Keratinocyte (primary cell): ENCODE results near the gene INPP5E.

Source experiments
- EZH2 ChIP-seq: IDR thresholded peaks from one replicate; pipeline ENCODE4 v1.6.1; 2012; ENCODE audit warnings: inconsistent platforms, mild to moderate bottlenecking, low read length, moderate library complexity
- TF ChIP-seq, protein P1 (sequence below), 3 experiments: IDR thresholded peaks in 1 of 3; conservative IDR thresholded peaks in 1 of 3; optimal IDR thresholded peaks in 1 of 3; 2 replicates in 2 of 3; 3 replicates in 1 of 3; pipeline versions ENCODE3 to v1.5.1; 2011; ENCODE audit warnings: low read length in 3 of 3, mild to moderate bottlenecking in 3 of 3, moderate library complexity in 2 of 3, control low read depth in 1 of 3, inconsistent platforms in 1 of 3; ENCODE audit not compliant: insufficient read depth in 2 of 3; ENCODE audit errors: extremely low read depth in 1 of 3

DNA sequence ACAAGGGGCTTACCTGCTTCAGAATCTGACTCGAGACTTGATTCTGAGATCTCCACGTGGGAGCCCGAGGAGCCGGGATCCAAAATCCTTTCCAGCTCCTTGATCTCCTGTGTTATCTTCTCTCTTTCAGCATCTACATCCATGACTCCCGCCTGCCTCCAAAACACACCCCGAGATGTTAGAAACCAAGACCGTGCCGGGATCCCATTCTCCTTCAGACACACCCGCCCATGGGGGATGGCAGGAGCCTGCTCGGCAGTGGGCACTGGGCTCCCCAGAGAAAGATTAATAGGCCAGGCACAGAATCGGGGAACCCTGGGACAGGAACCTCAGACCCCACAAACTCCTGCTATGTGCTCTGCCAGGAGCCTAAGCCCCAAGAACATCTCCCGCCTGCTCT is 41.4 kb downstream of the INPP5E start:
- TF ChIP-seq EZH2: no peak
- TF ChIP-seq, protein P1, sequence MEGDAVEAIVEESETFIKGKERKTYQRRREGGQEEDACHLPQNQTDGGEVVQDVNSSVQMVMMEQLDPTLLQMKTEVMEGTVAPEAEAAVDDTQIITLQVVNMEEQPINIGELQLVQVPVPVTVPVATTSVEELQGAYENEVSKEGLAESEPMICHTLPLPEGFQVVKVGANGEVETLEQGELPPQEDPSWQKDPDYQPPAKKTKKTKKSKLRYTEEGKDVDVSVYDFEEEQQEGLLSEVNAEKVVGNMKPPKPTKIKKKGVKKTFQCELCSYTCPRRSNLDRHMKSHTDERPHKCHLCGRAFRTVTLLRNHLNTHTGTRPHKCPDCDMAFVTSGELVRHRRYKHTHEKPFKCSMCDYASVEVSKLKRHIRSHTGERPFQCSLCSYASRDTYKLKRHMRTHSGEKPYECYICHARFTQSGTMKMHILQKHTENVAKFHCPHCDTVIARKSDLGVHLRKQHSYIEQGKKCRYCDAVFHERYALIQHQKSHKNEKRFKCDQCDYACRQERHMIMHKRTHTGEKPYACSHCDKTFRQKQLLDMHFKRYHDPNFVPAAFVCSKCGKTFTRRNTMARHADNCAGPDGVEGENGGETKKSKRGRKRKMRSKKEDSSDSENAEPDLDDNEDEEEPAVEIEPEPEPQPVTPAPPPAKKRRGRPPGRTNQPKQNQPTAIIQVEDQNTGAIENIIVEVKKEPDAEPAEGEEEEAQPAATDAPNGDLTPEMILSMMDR (optimal IDR thresholded peaks at IDR 0.05 in 1 of 3, IDR thresholded peaks at IDR 0.05 in 1 of 3, conservative IDR thresholded peaks at IDR 0.05 in 1 of 3; ENCODE audit: extremely low read depth in 1 of 3, insufficient read depth in 2 of 3, low read length in 3 of 3): no peak
